ENCODE data around the gene CPVL. TPM values are rescaled to one million over a fixed set of nuclear protein-coding genes. Genes with fewer than 3 reads are reported as not detected.

CPVL gene
- total and polyA plus RNA-seq, 2 donors (not counting 1 experiment from before 2014, with no cell fraction given) = 0.17 TPM; not detected in 1

- Histone ChIP-seq H3K9ac (ENCODE audit: insufficient read depth, low read length) (no peak overlapping the region), H3K4me2 (ENCODE audit: extremely low read depth, insufficient read depth, low read length) (no peak overlapping the region), H3K27me3 (ENCODE audit: control insufficient read depth, insufficient read depth, low read length) (peaks cover 23% of the 10 kb centered on the region), H2AFZ (ENCODE audit: low read length) (no peak overlapping the region), H3K4me1 (ENCODE audit: control insufficient read depth, extremely low read depth, insufficient read depth, low read length) (no peaks in the 10 kb centered on the region), H3K9me3 (ENCODE audit: control insufficient read depth, insufficient read depth, low read depth, low read length) (no peaks in the 10 kb centered on the region), H3K79me2 (ENCODE audit: control insufficient read depth, insufficient read depth, low read length) (no peaks in the 10 kb centered on the region), H4K20me1 (ENCODE audit: control insufficient read depth, extremely low read depth, insufficient read depth, low read length) (no peaks in the 10 kb centered on the region), H3K27ac (ENCODE audit: insufficient read depth, low read length) (no peak overlapping the region), H3K36me3 (ENCODE audit: control insufficient read depth, insufficient read depth, low read length) (no peaks in the 10 kb centered on the region), H3K4me3 (replicated peaks in 1 of 4; ENCODE audit: control extremely low read depth in 1 of 4, insufficient read depth in 1 of 4, low read depth in 3 of 4, low read length in 4 of 4) (no peak overlapping the region)
- TF ChIP-seq, protein P1, sequence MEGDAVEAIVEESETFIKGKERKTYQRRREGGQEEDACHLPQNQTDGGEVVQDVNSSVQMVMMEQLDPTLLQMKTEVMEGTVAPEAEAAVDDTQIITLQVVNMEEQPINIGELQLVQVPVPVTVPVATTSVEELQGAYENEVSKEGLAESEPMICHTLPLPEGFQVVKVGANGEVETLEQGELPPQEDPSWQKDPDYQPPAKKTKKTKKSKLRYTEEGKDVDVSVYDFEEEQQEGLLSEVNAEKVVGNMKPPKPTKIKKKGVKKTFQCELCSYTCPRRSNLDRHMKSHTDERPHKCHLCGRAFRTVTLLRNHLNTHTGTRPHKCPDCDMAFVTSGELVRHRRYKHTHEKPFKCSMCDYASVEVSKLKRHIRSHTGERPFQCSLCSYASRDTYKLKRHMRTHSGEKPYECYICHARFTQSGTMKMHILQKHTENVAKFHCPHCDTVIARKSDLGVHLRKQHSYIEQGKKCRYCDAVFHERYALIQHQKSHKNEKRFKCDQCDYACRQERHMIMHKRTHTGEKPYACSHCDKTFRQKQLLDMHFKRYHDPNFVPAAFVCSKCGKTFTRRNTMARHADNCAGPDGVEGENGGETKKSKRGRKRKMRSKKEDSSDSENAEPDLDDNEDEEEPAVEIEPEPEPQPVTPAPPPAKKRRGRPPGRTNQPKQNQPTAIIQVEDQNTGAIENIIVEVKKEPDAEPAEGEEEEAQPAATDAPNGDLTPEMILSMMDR (conservative IDR thresholded peaks at IDR 0.05 in 1 of 2, IDR thresholded peaks at IDR 0.05 in 1 of 2; ENCODE audit: low read depth in 1 of 2, low read length in 2 of 2) = no peak
- TF ChIP-seq EZH2 (IDR thresholded peaks at IDR 0.05; ENCODE audit: low read length, missing control alignments) = peak; percentile 29
- DNase-seq (ENCODE audit: low read depth in 2 of 2) = no peak
Measured at GRCh38 chr7:29193316-29194205, 47.2 kb upstream of the CPVL start.

DNA sequence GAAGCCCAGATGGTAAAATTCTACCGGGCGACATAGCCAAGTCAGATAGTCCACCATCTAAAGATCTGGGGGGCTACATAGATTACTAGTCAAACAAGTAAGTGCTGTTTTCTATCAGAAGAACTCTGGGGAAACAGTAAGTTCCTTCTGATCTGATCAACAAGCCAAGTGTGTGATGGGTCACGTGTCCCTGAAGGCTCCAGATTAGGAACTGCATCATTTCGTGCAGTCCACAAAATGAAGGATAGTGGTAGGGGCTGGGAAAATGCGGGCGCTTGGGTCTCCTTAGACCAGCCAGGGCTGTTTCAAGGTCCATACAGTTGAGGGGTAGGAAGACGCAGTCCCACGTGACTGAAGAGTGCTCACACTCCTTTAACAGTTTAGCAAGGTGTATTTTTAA is 46.5 kb upstream of the CPVL start:
- Histone ChIP-seq H3K79me2 (ENCODE audit: control insufficient read depth, insufficient read depth, low read length) (no peaks in the 10 kb centered on the region), H3K27me3 (ENCODE audit: control insufficient read depth, insufficient read depth, low read length) (peaks cover 23% of the 10 kb centered on the region)
- TF ChIP-seq, protein P1 (conservative IDR thresholded peaks at IDR 0.05 in 1 of 2, IDR thresholded peaks at IDR 0.05 in 1 of 2; ENCODE audit: low read depth in 1 of 2, low read length in 2 of 2) = no peak
- no peak for TF ChIP-seq EZH2 (IDR thresholded peaks at IDR 0.05; ENCODE audit: low read length, missing control alignments)

GRCh38 chr7:29192323-29192722 is 46.0 kb upstream of the CPVL start:
- TF ChIP-seq, protein P1 (conservative IDR thresholded peaks at IDR 0.05 in 1 of 2, IDR thresholded peaks at IDR 0.05 in 1 of 2; ENCODE audit: low read depth in 1 of 2, low read length in 2 of 2) = no peak
- TF ChIP-seq EZH2 (IDR thresholded peaks at IDR 0.05; ENCODE audit: low read length, missing control alignments) = no peak

More for the DNA sequence above, 46.5 kb upstream of the CPVL start:
- H3K9me3 ChIP-seq (ENCODE audit: control insufficient read depth, insufficient read depth, low read depth, low read length) = no peaks in the 10 kb centered on the region
- no peak overlapping the region for H3K4me3 ChIP-seq (replicated peaks in 1 of 4; ENCODE audit: control extremely low read depth in 1 of 4, insufficient read depth in 1 of 4, low read depth in 3 of 4, low read length in 4 of 4)
- no peak overlapping the region for H3K9ac ChIP-seq (ENCODE audit: insufficient read depth, low read length)
- no peak overlapping the region for H2AFZ ChIP-seq (ENCODE audit: low read length)
- no peaks in the 10 kb centered on the region for H3K4me1 ChIP-seq (ENCODE audit: control insufficient read depth, extremely low read depth, insufficient read depth, low read length)
- no peak overlapping the region for H3K27ac ChIP-seq (ENCODE audit: insufficient read depth, low read length)
- no peak overlapping the region for H3K4me2 ChIP-seq (ENCODE audit: extremely low read depth, insufficient read depth, low read length)
- H4K20me1 ChIP-seq (ENCODE audit: control insufficient read depth, extremely low read depth, insufficient read depth, low read length) = no peaks in the 10 kb centered on the region
- DNase-seq (ENCODE audit: low read depth in 2 of 2) = no peak
- H3K36me3 ChIP-seq (ENCODE audit: control insufficient read depth, insufficient read depth, low read length) = no peaks in the 10 kb centered on the region

More at GRCh38 chr7:29192323-29192722, 46.0 kb upstream of the CPVL start:
- Histone ChIP-seq H3K36me3 (ENCODE audit: control insufficient read depth, insufficient read depth, low read length) (no peaks in the 10 kb centered on the region), H3K79me2 (ENCODE audit: control insufficient read depth, insufficient read depth, low read length) (no peaks in the 10 kb centered on the region), H3K9me3 (ENCODE audit: control insufficient read depth, insufficient read depth, low read depth, low read length) (no peaks in the 10 kb centered on the region), H3K27me3 (ENCODE audit: control insufficient read depth, insufficient read depth, low read length) (peaks cover 23% of the 10 kb centered on the region), H3K9ac (ENCODE audit: insufficient read depth, low read length) (no peak overlapping the region), H4K20me1 (ENCODE audit: control insufficient read depth, extremely low read depth, insufficient read depth, low read length) (no peaks in the 10 kb centered on the region), H3K27ac (ENCODE audit: insufficient read depth, low read length) (no peak overlapping the region), H3K4me2 (ENCODE audit: extremely low read depth, insufficient read depth, low read length) (no peak overlapping the region), H2AFZ (ENCODE audit: low read length) (no peak overlapping the region), H3K4me3 (replicated peaks in 1 of 4; ENCODE audit: control extremely low read depth in 1 of 4, insufficient read depth in 1 of 4, low read depth in 3 of 4, low read length in 4 of 4) (no peak overlapping the region), H3K4me1 (ENCODE audit: control insufficient read depth, extremely low read depth, insufficient read depth, low read length) (no peaks in the 10 kb centered on the region)
- no peak for DNase-seq (ENCODE audit: low read depth in 2 of 2)

Data from fibroblast of lung (primary cell).